GM18511 (cell line): Measurements from ENCODE around the gene AUTS2.
"Not testable (repeated sequence)": the region's sequence is repeated elsewhere in the genome, so short reads cannot be mapped to it uniquely, and the experiment has no call there.

Experiments
- ATAC-seq: cut with Tn5 transposase; IDR thresholded peaks from one replicate; pipeline ENCODE4 v1.9.1; 2021; ENCODE audit warnings: mild to moderate bottlenecking, moderate library complexity; ENCODE audit not compliant: unreplicated experiment

Gene AUTS2

GRCh38 chr7:70353946-70354335 is 755.7 kb downstream of the AUTS2 start:
- ATAC-seq = no peak

GRCh38 chr7:70354409-70355169 is 756.3 kb downstream of the AUTS2 start:
- ATAC-seq = no peak

GRCh38 chr7:70355198-70356020 is 757.1 kb downstream of the AUTS2 start:
- ATAC-seq = no peak

GRCh38 chr7:70356085-70356786 is 758.0 kb downstream of the AUTS2 start:
- no peak for ATAC-seq

GRCh38 chr7:70356787-70357328 is 758.6 kb downstream of the AUTS2 start:
- no peak for ATAC-seq

- ATAC-seq = no peak
Observed at GRCh38 chr7:70360557-70360956, 762.3 kb downstream of the AUTS2 start.

GRCh38 chr7:70361821-70362220 is 763.5 kb downstream of the AUTS2 start:
- ATAC-seq = no peak

- ATAC-seq = not testable (repeated sequence)
Observed at GRCh38 chr7:70364393-70364792, 766.1 kb downstream of the AUTS2 start.

GRCh38 chr7:70371652-70372051 is 773.4 kb downstream of the AUTS2 start:
- no peak for ATAC-seq

GRCh38 chr7:70372768-70373515 is 774.7 kb downstream of the AUTS2 start:
- ATAC-seq = no peak

- ATAC-seq = no peak
Observed at GRCh38 chr7:70374772-70375533, 776.7 kb downstream of the AUTS2 start.

GRCh38 chr7:70376561-70377031 is 778.3 kb downstream of the AUTS2 start:
- ATAC-seq = no peak

- no peak for ATAC-seq
Observed at GRCh38 chr7:70377957-70378356, 779.7 kb downstream of the AUTS2 start.

GRCh38 chr7:70379210-70379609 is 780.9 kb downstream of the AUTS2 start:
- ATAC-seq = no peak

- no peak for ATAC-seq
Observed at GRCh38 chr7:70380421-70381015, 782.2 kb downstream of the AUTS2 start.

GRCh38 chr7:70383066-70383782 is 784.9 kb downstream of the AUTS2 start:
- ATAC-seq = no peak

- ATAC-seq = no peak
Observed at GRCh38 chr7:70384024-70384423, 785.7 kb downstream of the AUTS2 start.

- no peak for ATAC-seq
Observed at GRCh38 chr7:70384891-70385290, 786.6 kb downstream of the AUTS2 start.

- ATAC-seq = no peak
Observed at GRCh38 chr7:70387217-70387616, 788.9 kb downstream of the AUTS2 start.
